Stimulated activated naive CD4-positive, alpha-beta T cell treated with Interleukin-2 at 50 U/mL for 16 hours (primary cell): ENCODE measurements around the gene CSTB.
A peak's percentile ranks its signal among the peaks of the same experiment; 100 is the strongest.

Experiments used
- DNase-seq: peaks from one replicate; lab custom pipeline; 2025; lab: John Stamatoyannopoulos, UW

Gene CSTB

GRCh38 chr21:43731476-43731875 lies 44.6 kb downstream of the CSTB start:
- DNase-seq = no peak

- peak; percentile 81 for DNase-seq
Observed at GRCh38 chr21:43728467-43729390, 47.4 kb downstream of the CSTB start.

GRCh38 chr21:43728154-43728466 lies 48.0 kb downstream of the CSTB start:
- DNase-seq = no peak

- DNase-seq = no peak
Observed at GRCh38 chr21:43727519-43728153, 48.5 kb downstream of the CSTB start.

GRCh38 chr21:43726686-43727518 lies 49.2 kb downstream of the CSTB start:
- DNase-seq = no peak
